Ovary (tissue), 9 donors: ENCODE measurements around the gene SFN. TPM values are rescaled to one million over a fixed set of nuclear protein-coding genes. Genes with fewer than 3 reads are reported as not detected.

Experiments used
- DNase-seq, 5 donors: peaks; one replicate each; pipeline ENCODE4 v3.0.0-alpha.2; 2019 to 2020
- H3K27ac ChIP-seq, 2 donors: fragments of 200-600 bp; one replicate each; pipeline versions ENCODE4 v1.5.1 to v1.8.0; 2019 to 2022
- H3K27me3 ChIP-seq: fragments of 200-600 bp; one replicate; pipeline ENCODE4 v1.8.0; 2022
- H3K36me3 ChIP-seq: fragments of 200-600 bp; sonication (generic); one replicate; pipeline ENCODE4 v1.5.1; 2019
- H3K4me1 ChIP-seq: one replicate; pipeline ENCODE4 v1.8.1; 2013; ENCODE audit warnings: mild to moderate bottlenecking, moderate library complexity; ENCODE audit not compliant: insufficient read depth
- H3K4me3 ChIP-seq: fragments of 200-600 bp; sonication (generic); one replicate; pipeline ENCODE4 v1.5.1; 2017
- H3K9me3 ChIP-seq, 2 donors: fragments of 200-600 bp in 1 of 2; sonication (generic) in 1 of 2; one replicate each; pipeline versions ENCODE4 v1.5.1 to v1.8.1; 2013 to 2019; ENCODE audit warnings: mild to moderate bottlenecking in 1 of 2, moderate library complexity in 1 of 2
- CTCF ChIP-seq, 3 donors: fragments of 450-650 bp in 2 of 3; fragments of 200-600 bp in 1 of 3; IDR thresholded peaks; one replicate each; pipeline versions ENCODE4 v1.5.1 to v1.8.0; 2016 to 2022; ENCODE audit warnings: antibody characterized with exemption in 3 of 3, mild to moderate bottlenecking in 1 of 3
- EP300 ChIP-seq: sonication (generic); formaldehyde crosslinking; IDR thresholded peaks from one replicate; pipeline ENCODE4 v1.6.1; 2017; ENCODE audit warnings: antibody characterized with exemption
- POLR2A ChIP-seq: fragments of 450-650 bp; IDR thresholded peaks from one replicate; pipeline ENCODE4 v1.6.1; 2017; ENCODE audit warnings: antibody characterized with exemption, mild to moderate bottlenecking, moderate library complexity
- WGBS, 3 donors: extraction: QIAGEN DNeasy Blood & Tissue Kit in 1 of 3; methylation state at CpG; one replicate each; pipeline versions ENCODE4 v1.1.5 to v1.1.7; 2013 to 2017; 5-methylcytosine and 5-hydroxymethylcytosine counted together
- intact Hi-C, 4 donors: fragments of 100-400 bp; cut with DNase I; formaldehyde crosslinking; loops; one replicate each; pipeline versions ENCODE4 v1.11.0 to v1.15.1; 2022 to 2023
- polyA plus RNA-seq, 2 donors: library from polyadenylated mRNA; stranded (reverse); fragments of 200-250 nt in 1 of 2; fragments of 350-450 nt in 1 of 2; fragmentation: Illumina TruSeq in 1 of 2; extraction: RNeasy Lipid Tissue Mini Kit (QIAGEN cat#74804) in 1 of 2; gene quantifications; one replicate each; pipeline ENCODE4 v1.2.3, GENCODE V29; 2013 to 2014
- total RNA-seq, 7 donors: library from RNA; depleted of rRNA in 2 of 7; stranded (reverse); fragments of >200 nt in 2 of 7; fragmentation: NEBNext Ultra II Directional in 3 of 7; extraction: Animal tissue kit (Norgen Biotek cat#: 25700) in 3 of 7; gene quantifications; one replicate each; pipeline versions ENCODE4 v1.1.0 to v1.2.4, GENCODE V29; 2016 to 2023
- donor health status: DM: no; HTN: no; CAD: no; lungs with moderate emphysema.
- donor health status: DM: no; HTN: no; CAD: no.
- donor health status: Bipolar disorder and iron deficiency.
- donor health status: DM: yes; HTN: yes; CAD: no.
- donor health status: DM: no; HTN: no; CAD: no.
- donor health status: DM: yes; HTN: yes; CAD: no.

SFN gene
- total and polyA plus RNA-seq, 9 donors: 0.17 to 0.80 (median 0.37) TPM; not detected in 3

- WGBS, 3 donors: 11 to 14% (median 13%) methylated on average over 11 of the region's 11 CpGs
- H3K27ac ChIP-seq: peak overlapping the region; percentile 40 to 74
- intact Hi-C loops: loop anchor here in 1 of 4 donors (10.0 kb wide), 1 partner anchor 47 kb away; no protein-coding TSS in a partner anchor
Observed at GRCh38 chr1:26827663-26828062, 35.3 kb upstream of the SFN start.

GRCh38 chr1:26828411-26828991 is 34.4 kb upstream of the SFN start:
- WGBS, 3 donors: 48 to 56% (median 55%) methylated on average over 4 of the region's 4 CpGs
- peaks cover 11% of the 10 kb centered on the region for H3K4me1 ChIP-seq
- no peak for DNase-seq
- no peaks in the 10 kb centered on the region for H3K36me3 ChIP-seq
- H3K27ac ChIP-seq: no peak overlapping the region
- intact Hi-C loops: loop anchor here in 1 of 4 donors (10.0 kb wide), 1 partner anchor 46 kb away; no protein-coding TSS in a partner anchor
- H3K9me3 ChIP-seq: no peaks in the 10 kb centered on the region
- no peaks in the 10 kb centered on the region for H3K27me3 ChIP-seq
- H3K4me3 ChIP-seq: no peak overlapping the region
- TF ChIP-seq EP300 (no peak), CTCF (IDR thresholded peaks at IDR 0.05) (no peak)

More at GRCh38 chr1:26827663-26828062, 35.3 kb upstream of the SFN start:
- H3K27me3 ChIP-seq: no peaks in the 10 kb centered on the region
- H3K4me1 ChIP-seq: peaks cover 11% of the 10 kb centered on the region
- H3K4me3 ChIP-seq: peak overlapping the region; percentile 92
- no peak for TF ChIP-seq CTCF (IDR thresholded peaks at IDR 0.05)
- no peak for TF ChIP-seq EP300
- TF ChIP-seq POLR2A: no peak
- no peaks in the 10 kb centered on the region for H3K36me3 ChIP-seq
- DNase-seq: peak in 3 of 5 donors; percentile 30 to 49 (median 32)
- no peaks in the 10 kb centered on the region for H3K9me3 ChIP-seq

GRCh38 chr1:26829184-26829911 is 33.6 kb upstream of the SFN start:
- H3K9me3 ChIP-seq: no peaks in the 10 kb centered on the region
- no peak for DNase-seq
- no peaks in the 10 kb centered on the region for H3K36me3 ChIP-seq
- intact Hi-C loops: loop anchor here in 1 of 4 donors (10.0 kb wide), 1 partner anchor 45 kb away; no protein-coding TSS in a partner anchor
- H3K4me3 ChIP-seq: no peak overlapping the region
- no peak overlapping the region for H3K27ac ChIP-seq
- no peak for TF ChIP-seq POLR2A
- TF ChIP-seq EP300: no peak
- H3K27me3 ChIP-seq: no peaks in the 10 kb centered on the region
- WGBS, 3 donors: 77 to 80% (median 79%) methylated on average over 6 of the region's 6 CpGs
- peaks cover 11% of the 10 kb centered on the region for H3K4me1 ChIP-seq

- intact Hi-C loops: no loop called here
- H3K27ac ChIP-seq: no peak overlapping the region
Observed at GRCh38 chr1:26831059-26831458, 31.9 kb upstream of the SFN start.

More at GRCh38 chr1:26831059-26831458, 31.9 kb upstream of the SFN start:
- no peaks in the 10 kb centered on the region for H3K36me3 ChIP-seq
- H3K9me3 ChIP-seq: no peaks in the 10 kb centered on the region
- no peak for TF ChIP-seq CTCF (IDR thresholded peaks at IDR 0.05)
- TF ChIP-seq EP300: no peak
- no peak for TF ChIP-seq POLR2A
- WGBS, 3 donors: 90 to 95% (median 94%) methylated on average over 3 of the region's 3 CpGs
- no peak overlapping the region for H3K4me3 ChIP-seq
- DNase-seq: no peak
- peaks cover 11% of the 10 kb centered on the region for H3K4me1 ChIP-seq
- no peaks in the 10 kb centered on the region for H3K27me3 ChIP-seq
